HG02759 (cell line): ENCODE results near the gene FBXL5.

Source experiments
- ATAC-seq: cut with Tn5 transposase; IDR thresholded peaks from one replicate; pipeline ENCODE4 v1.9.1; 2021; ENCODE audit warnings: mild to moderate bottlenecking, moderate library complexity; ENCODE audit not compliant: unreplicated experiment

Gene FBXL5

GRCh38 chr4:15568821-15569220 is 86.3 kb downstream of the FBXL5 start:
- no peak for ATAC-seq

- no peak for ATAC-seq
Measured at GRCh38 chr4:15563871-15564270, 91.3 kb downstream of the FBXL5 start.

GRCh38 chr4:15562623-15563022 is 92.5 kb downstream of the FBXL5 start:
- ATAC-seq, result no peak

- ATAC-seq, result no peak
Measured at GRCh38 chr4:15562114-15562513, 93.0 kb downstream of the FBXL5 start.

GRCh38 chr4:15558561-15558960 is 96.6 kb downstream of the FBXL5 start:
- no peak for ATAC-seq

GRCh38 chr4:15557786-15558550 is 97.2 kb downstream of the FBXL5 start:
- ATAC-seq, result no peak

GRCh38 chr4:15556511-15557092 is 98.6 kb downstream of the FBXL5 start:
- no peak for ATAC-seq
